HCT116 (cell line): ENCODE measurements around the gene PSMA3. TPM values are rescaled to one million over a fixed set of nuclear protein-coding genes. Genes with fewer than 3 reads are reported as not detected.

Source experiments
- ATAC-seq: fragments of 200-7000 bp; cut with Tn5 transposase; 2 replicates; pipeline ENCODE4 v1.9.1; 2020; ENCODE audit warnings: mild to moderate bottlenecking, moderate library complexity
- BruUV-seq: library from RNA; stranded (reverse); fragments of 400-500 nt; replicated peaks from 2 replicates; lab custom pipeline; 2021; lab: Mats Ljungman, UMichigan
- CTCF ChIA-PET: fragments of 300-600 bp; sonication (Branson Sonifier 250); formaldehyde crosslinking; loops from one replicate; lab custom pipeline; 2021; ENCODE audit warnings: antibody characterized with exemption; lab: Charles Lee
- POLR2A ChIA-PET: fragments of 300-600, 350-600 bp; sonication (Branson Sonifier 250); formaldehyde crosslinking; loops from one replicate; lab custom pipeline; 2021; ENCODE audit warnings: antibody characterized with exemption; lab: Charles Lee
- RAD21 ChIA-PET, 2 experiments: fragments of 300-600 bp; sonication (Branson Sonifier 250); formaldehyde crosslinking; loops; one replicate each; lab custom pipeline; 2023; ENCODE audit warnings: low total read pairs in 2 of 2; ENCODE audit not compliant: uncharacterized antibody in 2 of 2, unreplicated experiment in 2 of 2, low non-redundant PET in 1 of 2; lab: Charles Lee
- DNase-seq: peaks from one replicate; pipeline ENCODE4 v3.0.0-alpha.2; 2010; ENCODE audit warnings: low read depth, low spot score
- H2AFZ ChIP-seq: fragments of 200-600 bp; shearing (Covaris generic), sonication (generic); 2 replicates; pipeline ENCODE4 v1.6.1; 2017; ENCODE audit warnings: low read depth, mixed run types, mixed read lengths, antibody characterized with exemption, low read length; ENCODE audit not compliant: poor library complexity, severe bottlenecking
- H3K27ac ChIP-seq: 2 replicates; pipeline ENCODE4 v1.5.1; 2012; ENCODE audit warnings: low read depth, low read length
- H3K27me3 ChIP-seq: fragments of 200-600 bp; sonication (generic); 2 replicates; pipeline ENCODE4 v1.6.1; 2016; ENCODE audit warnings: mixed run types, low read length, mixed read lengths; ENCODE audit not compliant: insufficient read depth
- H3K36me3 ChIP-seq, 2 experiments: fragments of 200-500 bp in 1 of 2; fragments of 200-600 bp in 1 of 2; sonication (Bioruptor generic) in 1 of 2; sonication (generic) in 1 of 2; 2 replicates each; pipeline versions ENCODE4 v1.5.1 to v1.6.1; 2014 to 2016; ENCODE audit warnings: low read length in 2 of 2, inconsistent platforms in 1 of 2, mixed read lengths in 1 of 2, mixed run types in 1 of 2; ENCODE audit not compliant: insufficient read depth in 2 of 2, control insufficient read depth in 1 of 2
- H3K4me1 ChIP-seq, 2 experiments: fragments of 200-600 bp in 1 of 2; sonication (generic) in 1 of 2; 2 replicates each; pipeline versions ENCODE4 v1.5.1 to v1.6.1; 2012 to 2017; ENCODE audit warnings: low read length in 2 of 2, inconsistent platforms in 1 of 2, mild to moderate bottlenecking in 1 of 2, mixed read lengths in 1 of 2, mixed run types in 1 of 2, moderate library complexity in 1 of 2; ENCODE audit not compliant: insufficient read depth in 2 of 2, control insufficient read depth in 1 of 2
- H3K4me2 ChIP-seq: fragments of 200-600 bp; sonication (generic); 2 replicates; pipeline ENCODE4 v1.6.1; 2017; ENCODE audit warnings: mixed run types, low read length, mixed read lengths
- H3K4me3 ChIP-seq, 2 experiments: fragments of 200-600 bp in 1 of 2; sonication (generic) in 1 of 2; replicated peaks in 1 of 2; 2 replicates each; pipeline ENCODE4 v1.5.1; 2011 to 2016; ENCODE audit warnings: low read length in 2 of 2, control low read depth in 1 of 2, low read depth in 1 of 2, mild to moderate bottlenecking in 1 of 2, mixed read lengths in 1 of 2, mixed run types in 1 of 2
- H3K79me2 ChIP-seq: fragments of 200-600 bp; sonication (generic); 2 replicates; pipeline ENCODE4 v1.6.1; 2017; ENCODE audit warnings: mild to moderate bottlenecking, mixed run types, low read length, moderate library complexity, mixed read lengths; ENCODE audit not compliant: insufficient read depth
- H3K9ac ChIP-seq: fragments of 200-600 bp; sonication (generic); 2 replicates; pipeline ENCODE4 v1.6.1; 2016; ENCODE audit warnings: low read length, mixed read lengths
- H3K9me2 ChIP-seq: fragments of 200-600 bp; sonication (generic), shearing (Covaris generic); 2 replicates; pipeline ENCODE4 v1.6.1; 2017; ENCODE audit warnings: mixed run types, mild to moderate bottlenecking, moderate library complexity; ENCODE audit not compliant: insufficient read depth
- H3K9me3 ChIP-seq, 2 experiments: fragments of 200-500 bp in 1 of 2; fragments of 200-600 bp in 1 of 2; sonication (Bioruptor generic) in 1 of 2; sonication (generic) in 1 of 2; 2 replicates each; pipeline ENCODE4 v1.6.1; 2014 to 2017; ENCODE audit warnings: low read length in 2 of 2, mixed read lengths in 2 of 2, inconsistent platforms in 1 of 2, low read depth in 1 of 2, mild to moderate bottlenecking in 1 of 2, mixed run types in 1 of 2, moderate library complexity in 1 of 2; ENCODE audit not compliant: control insufficient read depth in 1 of 2, insufficient read depth in 1 of 2
- H4K20me1 ChIP-seq: fragments of 200-600 bp; sonication (generic), shearing (Covaris generic); 2 replicates; pipeline ENCODE4 v1.6.1; 2017; ENCODE audit warnings: mixed run types, mild to moderate bottlenecking, moderate library complexity; ENCODE audit not compliant: insufficient read depth
- CBX3 ChIP-seq: IDR thresholded peaks from 2 replicates; pipeline ENCODE4 v1.6.1; 2012; ENCODE audit warnings: low read depth
- CEBPB ChIP-seq: IDR thresholded peaks from 2 replicates; pipeline ENCODE4 v1.6.1; 2012; ENCODE audit warnings: low read depth
- ELF1 ChIP-seq: IDR thresholded peaks from 2 replicates; pipeline ENCODE4 v1.6.1; 2012; ENCODE audit warnings: low read depth, borderline replicate concordance
- EZH2 ChIP-seq: fragments of 200-600 bp; sonication (generic); IDR thresholded peaks from 2 replicates; pipeline ENCODE4 v1.6.1; 2017; ENCODE audit warnings: antibody characterized with exemption, mixed run types
- EZH2phosphoT487 ChIP-seq: fragments of 200-600 bp; IDR thresholded peaks from 2 replicates; pipeline ENCODE4 v1.6.1; 2018; ENCODE audit warnings: antibody characterized with exemption, borderline replicate concordance
- FOSL1 ChIP-seq: IDR thresholded peaks from 2 replicates; pipeline ENCODE4 v1.6.1; 2012; ENCODE audit warnings: low read depth
- JUND ChIP-seq: IDR thresholded peaks from 2 replicates; pipeline ENCODE4 v1.6.1; 2012
- POLR2AphosphoS5 ChIP-seq: IDR thresholded peaks from 2 replicates; pipeline ENCODE4 v1.6.1; 2011; ENCODE audit warnings: mild to moderate bottlenecking, low read depth, low read length, moderate library complexity
- RAD21 ChIP-seq: IDR thresholded peaks from 2 replicates; pipeline ENCODE4 v1.6.1; 2012; ENCODE audit warnings: low read depth, mild to moderate bottlenecking
- SIN3A ChIP-seq: IDR thresholded peaks from 2 replicates; pipeline ENCODE4 v1.6.1; 2012; ENCODE audit warnings: low read depth
- SP1 ChIP-seq: IDR thresholded peaks from 2 replicates; pipeline ENCODE4 v1.6.1; 2012; ENCODE audit warnings: low read depth
- TCF7L2 ChIP-seq: IDR thresholded peaks from 2 replicates; pipeline ENCODE4 v1.7.0; 2011; ENCODE audit warnings: borderline replicate concordance, inconsistent platforms; ENCODE audit not compliant: insufficient read depth, insufficient read length; ENCODE audit errors: extremely low read depth
- ZNF274 ChIP-seq: fragments of 200-500 bp; sonication (Bioruptor generic); IDR thresholded peaks from 2 replicates; pipeline ENCODE4 v1.6.1; 2014; ENCODE audit warnings: mild to moderate bottlenecking, low read depth, low read length, inconsistent platforms
- intact Hi-C: fragments of 100-400 bp; cut with micrococcal nuclease; formaldehyde crosslinking; loops from 2 replicates; pipeline ENCODE4 v1.10.0; 2022
- total RNA-seq: library from RNA; stranded (reverse); gene quantifications from one replicate; pipeline ENCODE4 v1.2.1, GENCODE V29; 2021; ENCODE audit not compliant: unreplicated experiment
- TF ChIP-seq, protein P1 (sequence below): IDR thresholded peaks from 2 replicates; pipeline ENCODE4 v1.6.1; 2012
- TF ChIP-seq, protein P2 (sequence below): IDR thresholded peaks from 2 replicates; pipeline ENCODE4 v1.6.1; 2011; ENCODE audit warnings: mild to moderate bottlenecking, low read length, moderate library complexity; ENCODE audit not compliant: insufficient replicate concordance; ENCODE audit errors: extremely low read depth
- TF ChIP-seq, protein P3 (sequence below): IDR thresholded peaks from 2 replicates; pipeline ENCODE4 v1.6.1; 2012; ENCODE audit warnings: low read depth
- TF ChIP-seq, protein P4 (sequence below), 3 experiments: fragments of 200-600 bp in 1 of 3; sonication (generic) in 1 of 3; IDR thresholded peaks in 2 of 3; conservative IDR thresholded peaks in 1 of 3; 2 replicates each; pipeline ENCODE4 v1.5.1; 2012 to 2017; ENCODE audit warnings: low read depth in 2 of 3, low read length in 2 of 3, antibody characterized with exemption in 1 of 3, borderline replicate concordance in 1 of 3, control low read depth in 1 of 3, mild to moderate bottlenecking in 1 of 3, mixed read lengths in 1 of 3, mixed run types in 1 of 3, moderate library complexity in 1 of 3; ENCODE audit not compliant: insufficient read depth in 1 of 3
- TF ChIP-seq, protein P5 (sequence below): IDR thresholded peaks from 2 replicates; pipeline ENCODE4 v1.6.1; 2012

Gene PSMA3
- total RNA-seq, 1 experiment from 2014 or later: 267 TPM

DNA sequence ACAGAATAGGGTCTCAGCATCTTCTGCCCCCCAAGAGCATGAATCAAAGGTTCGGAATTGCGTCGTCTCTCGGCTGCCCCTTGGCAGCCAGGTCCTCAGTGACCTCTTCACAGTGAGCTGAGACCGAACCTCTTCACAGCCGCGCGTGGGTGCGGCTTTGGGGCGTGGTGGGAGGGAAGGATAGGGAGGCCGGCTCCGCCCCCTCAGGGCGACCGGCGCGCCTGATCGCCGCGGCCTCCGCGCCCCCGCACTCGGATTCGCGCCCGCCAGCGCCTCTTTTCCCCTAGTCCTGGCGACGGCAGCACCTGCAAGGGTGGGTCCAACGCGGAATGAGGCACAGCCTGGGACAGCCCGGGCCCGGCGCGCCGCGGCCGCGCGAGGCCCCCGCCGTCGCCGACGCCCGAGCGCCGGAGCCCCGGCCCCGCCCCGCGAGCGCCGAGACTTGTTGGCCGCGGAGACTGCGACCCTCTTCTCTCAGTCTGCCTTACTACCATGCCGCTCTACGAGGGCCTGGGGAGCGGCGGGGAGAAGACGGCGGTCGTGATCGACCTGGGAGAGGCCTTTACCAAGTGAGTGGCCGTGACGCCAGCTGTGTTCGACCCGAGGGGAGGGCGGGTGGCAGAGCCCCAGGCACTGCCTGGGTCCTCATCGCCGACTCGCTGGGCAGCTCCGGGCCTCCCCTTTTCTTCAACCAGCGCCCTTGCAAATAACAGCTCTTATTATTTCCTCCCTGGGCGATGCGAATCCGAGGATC lies 44.7 kb upstream of the PSMA3 start, which contains the start of gene ACTR10:
TSS of gene ACTR10 (plus strand) at position 424 of the 754 bp plus-strand sequence. CDS start at position 493, 69 bp downstream.
- ChIA-PET CTCF (no interaction called here), RAD21 (no interaction called here), POLR2A (interaction anchor here (1.5 kb wide), 1 partner anchor 98 kb away, joined by 3 read pairs; the partner anchor contains the start of gene ARID4A)
- Histone ChIP-seq H3K4me2 (peak within 1 kb of the TSS; percentile 92), H3K9me2 (no peaks in the 10 kb centered on the region), H4K20me1 (no peaks in the 10 kb centered on the region), H3K36me3 (peaks cover 3 to 6% of the 10 kb centered on the region in 2 experiments; a peak in 2 of 4 replicates), H2AFZ (peak within 1 kb of the TSS; percentile 80), H3K27ac (peak within 1 kb of the TSS; percentile 63), H3K4me3 (peak within 1 kb of the TSS; percentile 96 to 99), H3K9ac (peak within 1 kb of the TSS; percentile 74), H3K79me2 (peaks cover 22% of the 10 kb centered on the region), H3K9me3 (no peaks in the 10 kb centered on the region), H3K27me3 (no peaks in the 10 kb centered on the region), H3K4me1 (peaks cover 13 to 17% of the 10 kb centered on the region in 2 experiments; a peak in 3 of 4 replicates)
- DNase-seq (peak; percentile 68), ATAC-seq (peak; percentile 96)
- no TSS peak for BruUV-seq
- intact Hi-C loops: loop anchor here (2.0 kb wide), 1 partner anchor 45 kb away; the partner anchor contains the start of gene PSMA3
- TF ChIP-seq RAD21: no peak
- TF ChIP-seq SP1: peak; percentile 73
- no peak for TF ChIP-seq TCF7L2
- TF ChIP-seq, protein P1, sequence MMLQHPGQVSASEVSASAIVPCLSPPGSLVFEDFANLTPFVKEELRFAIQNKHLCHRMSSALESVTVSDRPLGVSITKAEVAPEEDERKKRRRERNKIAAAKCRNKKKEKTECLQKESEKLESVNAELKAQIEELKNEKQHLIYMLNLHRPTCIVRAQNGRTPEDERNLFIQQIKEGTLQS: no peak
- TF ChIP-seq, protein P2, sequence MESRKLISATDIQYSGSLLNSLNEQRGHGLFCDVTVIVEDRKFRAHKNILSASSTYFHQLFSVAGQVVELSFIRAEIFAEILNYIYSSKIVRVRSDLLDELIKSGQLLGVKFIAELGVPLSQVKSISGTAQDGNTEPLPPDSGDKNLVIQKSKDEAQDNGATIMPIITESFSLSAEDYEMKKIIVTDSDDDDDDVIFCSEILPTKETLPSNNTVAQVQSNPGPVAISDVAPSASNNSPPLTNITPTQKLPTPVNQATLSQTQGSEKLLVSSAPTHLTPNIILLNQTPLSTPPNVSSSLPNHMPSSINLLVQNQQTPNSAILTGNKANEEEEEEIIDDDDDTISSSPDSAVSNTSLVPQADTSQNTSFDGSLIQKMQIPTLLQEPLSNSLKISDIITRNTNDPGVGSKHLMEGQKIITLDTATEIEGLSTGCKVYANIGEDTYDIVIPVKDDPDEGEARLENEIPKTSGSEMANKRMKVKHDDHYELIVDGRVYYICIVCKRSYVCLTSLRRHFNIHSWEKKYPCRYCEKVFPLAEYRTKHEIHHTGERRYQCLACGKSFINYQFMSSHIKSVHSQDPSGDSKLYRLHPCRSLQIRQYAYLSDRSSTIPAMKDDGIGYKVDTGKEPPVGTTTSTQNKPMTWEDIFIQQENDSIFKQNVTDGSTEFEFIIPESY: no peak
- TF ChIP-seq, protein P3, sequence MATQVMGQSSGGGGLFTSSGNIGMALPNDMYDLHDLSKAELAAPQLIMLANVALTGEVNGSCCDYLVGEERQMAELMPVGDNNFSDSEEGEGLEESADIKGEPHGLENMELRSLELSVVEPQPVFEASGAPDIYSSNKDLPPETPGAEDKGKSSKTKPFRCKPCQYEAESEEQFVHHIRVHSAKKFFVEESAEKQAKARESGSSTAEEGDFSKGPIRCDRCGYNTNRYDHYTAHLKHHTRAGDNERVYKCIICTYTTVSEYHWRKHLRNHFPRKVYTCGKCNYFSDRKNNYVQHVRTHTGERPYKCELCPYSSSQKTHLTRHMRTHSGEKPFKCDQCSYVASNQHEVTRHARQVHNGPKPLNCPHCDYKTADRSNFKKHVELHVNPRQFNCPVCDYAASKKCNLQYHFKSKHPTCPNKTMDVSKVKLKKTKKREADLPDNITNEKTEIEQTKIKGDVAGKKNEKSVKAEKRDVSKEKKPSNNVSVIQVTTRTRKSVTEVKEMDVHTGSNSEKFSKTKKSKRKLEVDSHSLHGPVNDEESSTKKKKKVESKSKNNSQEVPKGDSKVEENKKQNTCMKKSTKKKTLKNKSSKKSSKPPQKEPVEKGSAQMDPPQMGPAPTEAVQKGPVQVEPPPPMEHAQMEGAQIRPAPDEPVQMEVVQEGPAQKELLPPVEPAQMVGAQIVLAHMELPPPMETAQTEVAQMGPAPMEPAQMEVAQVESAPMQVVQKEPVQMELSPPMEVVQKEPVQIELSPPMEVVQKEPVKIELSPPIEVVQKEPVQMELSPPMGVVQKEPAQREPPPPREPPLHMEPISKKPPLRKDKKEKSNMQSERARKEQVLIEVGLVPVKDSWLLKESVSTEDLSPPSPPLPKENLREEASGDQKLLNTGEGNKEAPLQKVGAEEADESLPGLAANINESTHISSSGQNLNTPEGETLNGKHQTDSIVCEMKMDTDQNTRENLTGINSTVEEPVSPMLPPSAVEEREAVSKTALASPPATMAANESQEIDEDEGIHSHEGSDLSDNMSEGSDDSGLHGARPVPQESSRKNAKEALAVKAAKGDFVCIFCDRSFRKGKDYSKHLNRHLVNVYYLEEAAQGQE: no peak
- TF ChIP-seq EZH2phosphoT487: no peak
- peak; percentile 15; the same call in 1 of the 2 replicates for TF ChIP-seq CBX3
- TF ChIP-seq ZNF274: no peak
- no peak for TF ChIP-seq ELF1
- TF ChIP-seq, protein P4, sequence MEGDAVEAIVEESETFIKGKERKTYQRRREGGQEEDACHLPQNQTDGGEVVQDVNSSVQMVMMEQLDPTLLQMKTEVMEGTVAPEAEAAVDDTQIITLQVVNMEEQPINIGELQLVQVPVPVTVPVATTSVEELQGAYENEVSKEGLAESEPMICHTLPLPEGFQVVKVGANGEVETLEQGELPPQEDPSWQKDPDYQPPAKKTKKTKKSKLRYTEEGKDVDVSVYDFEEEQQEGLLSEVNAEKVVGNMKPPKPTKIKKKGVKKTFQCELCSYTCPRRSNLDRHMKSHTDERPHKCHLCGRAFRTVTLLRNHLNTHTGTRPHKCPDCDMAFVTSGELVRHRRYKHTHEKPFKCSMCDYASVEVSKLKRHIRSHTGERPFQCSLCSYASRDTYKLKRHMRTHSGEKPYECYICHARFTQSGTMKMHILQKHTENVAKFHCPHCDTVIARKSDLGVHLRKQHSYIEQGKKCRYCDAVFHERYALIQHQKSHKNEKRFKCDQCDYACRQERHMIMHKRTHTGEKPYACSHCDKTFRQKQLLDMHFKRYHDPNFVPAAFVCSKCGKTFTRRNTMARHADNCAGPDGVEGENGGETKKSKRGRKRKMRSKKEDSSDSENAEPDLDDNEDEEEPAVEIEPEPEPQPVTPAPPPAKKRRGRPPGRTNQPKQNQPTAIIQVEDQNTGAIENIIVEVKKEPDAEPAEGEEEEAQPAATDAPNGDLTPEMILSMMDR (IDR thresholded peaks at IDR 0.05 in 2 of 3, conservative IDR thresholded peaks at IDR 0.05 in 1 of 3; ENCODE audit: borderline replicate concordance in 1 of 3, insufficient read depth in 1 of 3, low read depth in 2 of 3, low read length in 2 of 3): no peak
- TF ChIP-seq SIN3A: peak; percentile 78
- no peak for TF ChIP-seq CEBPB
- 0 out of 2 replicates have a peak, but pooled peaks have one; percentile 15 for TF ChIP-seq JUND
- no peak for TF ChIP-seq EZH2
- TF ChIP-seq POLR2AphosphoS5: peak; percentile 88
- TF ChIP-seq FOSL1: no peak
- TF ChIP-seq, protein P5, sequence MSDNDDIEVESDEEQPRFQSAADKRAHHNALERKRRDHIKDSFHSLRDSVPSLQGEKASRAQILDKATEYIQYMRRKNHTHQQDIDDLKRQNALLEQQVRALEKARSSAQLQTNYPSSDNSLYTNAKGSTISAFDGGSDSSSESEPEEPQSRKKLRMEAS: peak; percentile 66
